HG02973 (cell line): ENCODE measurements around the gene TMEM43.

Source experiments
- ATAC-seq: cut with Tn5 transposase; IDR thresholded peaks from one replicate; pipeline ENCODE4 v1.9.1; 2021; ENCODE audit warnings: moderate library complexity; ENCODE audit not compliant: unreplicated experiment

The TMEM43 gene

GRCh38 chr3:14150078-14150477 is 25.2 kb downstream of the TMEM43 start:
- ATAC-seq, result no peak

GRCh38 chr3:14150491-14151230 is 25.8 kb downstream of the TMEM43 start:
- no peak for ATAC-seq

GRCh38 chr3:14151471-14152083 is 26.7 kb downstream of the TMEM43 start:
- no peak for ATAC-seq

- ATAC-seq, result no peak
Observed at GRCh38 chr3:14152233-14152962, 27.5 kb downstream of the TMEM43 start.

- ATAC-seq, result no peak
Observed at GRCh38 chr3:14152963-14153355, 28.1 kb downstream of the TMEM43 start.

- ATAC-seq, result no peak
Observed at GRCh38 chr3:14153663-14154062, 28.8 kb downstream of the TMEM43 start.

- ATAC-seq, result no peak
Observed at GRCh38 chr3:14154276-14154675, 29.4 kb downstream of the TMEM43 start.

GRCh38 chr3:14154895-14155440 is 30.1 kb downstream of the TMEM43 start:
- ATAC-seq, result no peak

GRCh38 chr3:14156201-14156600 is 31.3 kb downstream of the TMEM43 start:
- no peak for ATAC-seq

- no peak for ATAC-seq
Observed at GRCh38 chr3:14156843-14157561, 32.1 kb downstream of the TMEM43 start.

- no peak for ATAC-seq
Observed at GRCh38 chr3:14157951-14158350, 33.1 kb downstream of the TMEM43 start.

- no peak for ATAC-seq
Observed at GRCh38 chr3:14158370-14158769, 33.5 kb downstream of the TMEM43 start.

GRCh38 chr3:14159426-14159825 is 34.6 kb downstream of the TMEM43 start:
- no peak for ATAC-seq

- no peak for ATAC-seq
Observed at GRCh38 chr3:14161282-14161681, 36.4 kb downstream of the TMEM43 start.

- no peak for ATAC-seq
Observed at GRCh38 chr3:14162178-14162577, 37.3 kb downstream of the TMEM43 start.

GRCh38 chr3:14166877-14167603 is 42.2 kb downstream of the TMEM43 start:
- ATAC-seq, result no peak

- no peak for ATAC-seq
Observed at GRCh38 chr3:14169435-14169834, 44.6 kb downstream of the TMEM43 start.

- no peak for ATAC-seq
Observed at GRCh38 chr3:14169871-14170270, 45.0 kb downstream of the TMEM43 start.

- ATAC-seq, result no peak
Observed at GRCh38 chr3:14170531-14171159, 45.8 kb downstream of the TMEM43 start.

- no peak for ATAC-seq
Observed at GRCh38 chr3:14172496-14172895, 47.6 kb downstream of the TMEM43 start.
